ENCODE data around the gene CCR8. TPM values are rescaled to one million over a fixed set of nuclear protein-coding genes. Genes with fewer than 3 reads are reported as not detected.
A peak's percentile ranks its signal among the peaks of the same experiment; 100 is the strongest.

The CCR8 gene
- total RNA-seq, 1 donor from 2014 or later = not detected

- Mint-ChIP-seq H3K4me3 (ENCODE audit: unreplicated experiment) (no peak overlapping the region), H3K36me3 (ENCODE audit: low read depth, unreplicated experiment) (no peaks in the 10 kb centered on the region), H3K4me1 (ENCODE audit: unreplicated experiment) (peaks cover 12% of the 10 kb centered on the region), H3K27ac (ENCODE audit: unreplicated experiment) (no peak overlapping the region), H3K27me3 (ENCODE audit: unreplicated experiment) (peaks cover 5% of the 10 kb centered on the region), H3K9me3 (ENCODE audit: unreplicated experiment) (no peaks in the 10 kb centered on the region)
- DNase-seq (ENCODE audit: low spot score) = peak; percentile 89
- peak; percentile 56 for TF ChIP-seq CTCF (IDR thresholded peaks at IDR 0.05; ENCODE audit: unreplicated experiment)
Measured at GRCh38 chr3:39288300-39288808, 41.2 kb upstream of the CCR8 start.

- no peak overlapping the region for H3K4me3 Mint-ChIP-seq (ENCODE audit: unreplicated experiment)
- peaks cover 5% of the 10 kb centered on the region for H3K27me3 Mint-ChIP-seq (ENCODE audit: unreplicated experiment)
- TF ChIP-seq CTCF (IDR thresholded peaks at IDR 0.05; ENCODE audit: unreplicated experiment) = no peak
- peaks cover 12% of the 10 kb centered on the region for H3K4me1 Mint-ChIP-seq (ENCODE audit: unreplicated experiment)
- DNase-seq (ENCODE audit: low spot score) = no peak
- no peak overlapping the region for H3K27ac Mint-ChIP-seq (ENCODE audit: unreplicated experiment)
- H3K36me3 Mint-ChIP-seq (ENCODE audit: low read depth, unreplicated experiment) = no peaks in the 10 kb centered on the region
- no peaks in the 10 kb centered on the region for H3K9me3 Mint-ChIP-seq (ENCODE audit: unreplicated experiment)
Measured at GRCh38 chr3:39289107-39289506, 40.4 kb upstream of the CCR8 start.

- TF ChIP-seq CTCF (IDR thresholded peaks at IDR 0.05; ENCODE audit: unreplicated experiment) = no peak
- no peaks in the 10 kb centered on the region for H3K36me3 Mint-ChIP-seq (ENCODE audit: low read depth, unreplicated experiment)
- no peak overlapping the region for H3K27ac Mint-ChIP-seq (ENCODE audit: unreplicated experiment)
- peaks cover 15% of the 10 kb centered on the region for H3K4me1 Mint-ChIP-seq (ENCODE audit: unreplicated experiment)
- H3K9me3 Mint-ChIP-seq (ENCODE audit: unreplicated experiment) = no peaks in the 10 kb centered on the region
- DNase-seq (ENCODE audit: low spot score) = no peak
- H3K27me3 Mint-ChIP-seq (ENCODE audit: unreplicated experiment) = peaks cover 5% of the 10 kb centered on the region
- no peak overlapping the region for H3K4me3 Mint-ChIP-seq (ENCODE audit: unreplicated experiment)
Measured at GRCh38 chr3:39290255-39290654, 39.3 kb upstream of the CCR8 start.

- peak; percentile 83 for DNase-seq (ENCODE audit: low spot score)
- H3K27ac Mint-ChIP-seq (ENCODE audit: unreplicated experiment) = no peak overlapping the region
Measured at GRCh38 chr3:39291903-39292329, 37.6 kb upstream of the CCR8 start.

More at GRCh38 chr3:39291903-39292329, 37.6 kb upstream of the CCR8 start:
- peaks cover 26% of the 10 kb centered on the region for H3K4me1 Mint-ChIP-seq (ENCODE audit: unreplicated experiment)
- peaks cover 5% of the 10 kb centered on the region for H3K27me3 Mint-ChIP-seq (ENCODE audit: unreplicated experiment)
- no peaks in the 10 kb centered on the region for H3K36me3 Mint-ChIP-seq (ENCODE audit: low read depth, unreplicated experiment)
- H3K4me3 Mint-ChIP-seq (ENCODE audit: unreplicated experiment) = no peak overlapping the region
- H3K9me3 Mint-ChIP-seq (ENCODE audit: unreplicated experiment) = peaks cover 4% of the 10 kb centered on the region
- TF ChIP-seq CTCF (IDR thresholded peaks at IDR 0.05; ENCODE audit: unreplicated experiment) = peak; percentile 88
